Erythroblast (primary cell): ENCODE measurements around the gene NDUFAF8.

Source experiments
- DNase-seq, 2 experiments: peaks; one replicate each; lab custom pipeline; 2025; lab: John Stamatoyannopoulos, UW
- GATA1 ChIP-seq: IDR thresholded peaks from 2 replicates; pipeline ENCODE4 v1.6.1; 2011; ENCODE audit warnings: low read depth, mild to moderate bottlenecking, control low read depth, low read length, moderate library complexity
- POLR2A ChIP-seq: IDR thresholded peaks from 2 replicates; pipeline ENCODE4 v1.6.1; 2011; ENCODE audit warnings: mild to moderate bottlenecking, low read length

Gene NDUFAF8

GRCh38 chr17:81265576-81265975 lies 26.5 kb downstream of the NDUFAF8 start:
- DNase-seq, result no peak
- TF ChIP-seq POLR2A (no peak), GATA1 (no peak)

GRCh38 chr17:81267390-81268067 lies 28.4 kb downstream of the NDUFAF8 start:
- DNase-seq, result no peak
- TF ChIP-seq GATA1, result no peak
- TF ChIP-seq POLR2A, result no peak

DNA sequence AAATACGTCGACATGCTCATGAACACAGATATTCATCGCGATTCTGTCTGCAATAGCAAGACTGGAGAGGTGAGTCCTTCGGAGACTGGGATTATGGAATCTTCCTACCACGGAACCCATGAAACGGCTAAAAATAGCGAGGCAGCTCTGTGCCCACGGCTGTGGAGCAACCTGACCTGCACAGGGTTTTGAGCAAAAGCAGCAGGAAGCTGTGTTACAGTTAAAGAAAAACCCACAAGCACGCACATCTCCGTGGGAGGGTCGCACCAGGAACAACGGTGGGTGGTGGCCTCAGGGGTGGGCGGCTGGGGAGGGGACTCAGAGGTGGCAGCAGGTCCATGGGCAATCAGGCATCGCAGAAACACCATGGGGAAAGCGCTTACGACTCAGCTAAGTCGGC lies 31.2 kb downstream of the NDUFAF8 start:
- no peak for DNase-seq
- TF ChIP-seq POLR2A (no peak), GATA1 (no peak)

DNA sequence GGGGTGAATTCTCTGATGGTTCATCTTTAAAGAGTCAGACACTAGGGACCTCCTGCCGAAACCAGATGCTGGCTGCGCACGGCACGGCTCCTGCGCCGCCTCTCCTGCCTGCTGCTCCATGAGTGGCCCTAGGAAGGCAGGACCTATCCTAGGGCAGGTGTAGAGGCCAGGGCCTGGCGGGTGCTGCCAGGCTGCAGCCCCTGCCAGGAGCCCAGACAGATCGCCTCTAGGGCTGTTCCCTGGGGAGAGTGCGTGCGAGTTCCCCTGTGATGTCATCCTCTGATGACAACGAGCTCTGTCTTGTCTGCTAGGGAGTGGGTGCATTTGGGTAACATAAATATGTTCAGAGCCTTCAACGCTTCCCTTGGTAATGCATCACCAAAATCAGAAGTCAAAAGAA lies 32.1 kb downstream of the NDUFAF8 start:
- TF ChIP-seq POLR2A, result no peak
- no peak for TF ChIP-seq GATA1
- DNase-seq, result no peak

- no peak for DNase-seq
- TF ChIP-seq GATA1 (no peak), POLR2A (no peak)
Measured at GRCh38 chr17:81272616-81273015, 33.5 kb downstream of the NDUFAF8 start.

DNA sequence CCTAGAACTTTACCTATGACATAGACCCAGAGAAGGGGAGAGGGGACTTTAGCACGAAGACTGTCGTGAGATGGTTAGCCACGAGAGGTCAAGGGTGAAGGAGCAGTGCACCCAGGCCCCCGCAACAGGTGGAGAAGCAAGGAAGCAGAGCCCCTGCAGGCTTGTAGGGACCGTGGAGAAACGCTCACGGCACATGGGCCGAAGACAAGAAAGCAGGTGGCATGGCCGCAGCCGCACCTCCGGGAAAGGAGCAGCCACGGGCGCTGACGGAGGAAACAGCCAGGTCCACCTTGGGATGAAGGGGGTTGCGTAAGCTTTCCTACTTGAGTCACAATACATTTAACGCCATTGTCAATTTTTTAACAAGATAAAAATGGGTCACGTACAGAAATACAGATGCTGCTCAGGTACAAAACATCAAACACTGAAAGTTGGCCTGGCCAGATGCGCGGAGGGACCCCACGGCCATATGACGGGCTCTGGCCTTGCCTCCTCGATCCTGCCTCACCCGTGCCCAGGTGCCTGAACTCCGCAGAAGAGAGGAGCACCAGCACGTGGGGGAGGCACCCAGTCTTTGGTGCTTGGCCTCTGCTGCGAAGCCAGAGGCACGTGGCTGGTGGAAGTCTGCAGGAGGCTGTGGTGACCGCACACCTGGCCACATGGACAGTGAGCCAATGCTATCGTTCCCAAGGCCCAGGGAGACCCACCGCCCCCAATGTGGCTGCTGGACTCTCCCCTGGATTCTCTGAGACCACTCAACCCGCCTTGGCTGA lies 34.8 kb downstream of the NDUFAF8 start:
- TF ChIP-seq POLR2A (no peak), GATA1 (no peak)
- DNase-seq, result no peak

- TF ChIP-seq POLR2A (no peak), GATA1 (no peak)
- DNase-seq, result no peak
Measured at GRCh38 chr17:81274471-81274855, 35.3 kb downstream of the NDUFAF8 start.

DNA sequence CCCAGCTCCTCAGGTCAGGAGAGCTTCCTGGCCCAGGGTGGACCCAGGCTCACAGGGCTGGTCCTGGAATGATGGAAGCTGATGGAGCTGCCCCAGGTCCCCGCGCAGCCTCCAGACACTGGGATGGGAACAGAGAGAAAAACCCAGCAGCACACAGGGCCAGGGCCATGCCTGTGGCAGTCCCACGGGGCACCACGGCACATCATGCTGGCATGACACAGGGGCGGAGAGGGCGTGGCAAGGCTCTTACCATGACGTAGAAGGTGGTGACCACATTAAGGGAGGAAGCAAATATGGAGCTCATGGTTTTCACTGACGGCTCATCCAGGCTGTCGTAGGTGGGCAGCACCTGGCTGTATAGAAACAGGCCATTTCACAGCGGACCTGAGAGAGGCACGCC lies 37.7 kb downstream of the NDUFAF8 start:
- DNase-seq, result no peak
- TF ChIP-seq GATA1, result no peak
- TF ChIP-seq POLR2A, result no peak

- DNase-seq, result no peak
Measured at GRCh38 chr17:81277421-81277820, 38.3 kb downstream of the NDUFAF8 start.

GRCh38 chr17:81277946-81278693 lies 39.0 kb downstream of the NDUFAF8 start:
- no peak for DNase-seq
- TF ChIP-seq POLR2A (no peak), GATA1 (no peak)

More at GRCh38 chr17:81277421-81277820, 38.3 kb downstream of the NDUFAF8 start:
- no peak for TF ChIP-seq GATA1
- no peak for TF ChIP-seq POLR2A

DNA sequence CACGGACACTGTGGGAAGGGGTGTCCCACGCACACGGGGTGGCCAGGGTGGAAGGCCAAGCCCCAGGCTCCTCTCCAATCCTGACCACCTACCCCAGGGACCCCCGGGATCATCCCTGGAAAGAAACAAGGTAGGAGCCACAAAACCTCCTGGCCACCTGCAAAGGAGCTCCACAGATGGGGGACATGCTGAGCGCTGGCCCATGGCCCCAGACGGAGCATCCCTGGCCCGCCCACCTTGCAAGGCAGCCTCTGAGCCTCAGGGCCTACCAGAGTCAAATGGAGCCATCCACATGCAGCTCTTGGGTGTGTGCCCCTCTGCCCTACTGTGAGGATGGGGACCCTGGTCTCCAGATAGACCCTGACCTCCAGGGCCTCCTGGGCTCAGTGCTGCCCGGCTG lies 39.7 kb downstream of the NDUFAF8 start:
- DNase-seq, result no peak
- no peak for TF ChIP-seq GATA1
- no peak for TF ChIP-seq POLR2A

- DNase-seq, result no peak
- TF ChIP-seq POLR2A, result no peak
- TF ChIP-seq GATA1, result no peak
Measured at GRCh38 chr17:81279278-81280275, 40.5 kb downstream of the NDUFAF8 start.

DNA sequence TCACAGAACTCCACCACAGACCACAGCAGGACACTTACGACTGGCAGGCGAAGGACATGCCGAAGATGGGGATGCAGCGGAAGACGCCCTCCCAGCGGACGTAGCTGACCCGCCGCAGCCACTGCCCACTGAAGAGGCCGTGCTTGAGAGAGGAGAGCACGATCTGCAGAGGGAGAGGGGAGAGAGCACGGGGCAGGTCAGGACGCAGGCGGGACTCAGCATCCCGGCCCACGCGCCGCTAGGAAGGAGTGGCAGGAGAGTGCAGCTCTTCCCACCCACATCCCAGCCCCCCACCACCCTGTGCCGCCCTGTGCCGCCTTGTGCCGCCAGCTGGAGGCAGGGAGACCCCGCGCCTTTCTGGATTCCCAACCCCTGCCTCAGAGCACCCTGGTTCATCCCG lies 41.5 kb downstream of the NDUFAF8 start:
- DNase-seq, result no peak
- TF ChIP-seq GATA1, result no peak
- no peak for TF ChIP-seq POLR2A

DNA sequence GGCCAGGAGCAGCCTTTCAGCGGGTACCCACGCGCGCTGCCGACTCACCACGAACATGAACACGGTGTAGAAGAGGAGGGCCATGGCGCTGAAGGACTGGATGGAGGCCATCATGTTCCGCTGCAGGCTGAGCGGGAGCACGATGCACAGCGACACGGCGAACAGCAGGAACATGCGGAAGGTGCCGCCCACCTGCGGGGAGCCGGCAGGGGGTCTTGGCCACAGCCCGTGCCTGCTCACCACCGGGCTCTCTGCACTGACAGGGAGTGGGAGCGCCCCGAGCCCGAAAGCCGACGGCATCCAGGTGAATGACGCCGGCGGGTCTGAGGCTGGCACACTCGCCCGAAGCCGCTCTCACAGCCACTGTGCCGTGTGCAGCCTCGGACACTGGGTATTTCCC lies 43.0 kb downstream of the NDUFAF8 start:
- TF ChIP-seq GATA1, result no peak
- DNase-seq, result no peak
